DMS53 treated with DMSO at 0.1 percent for 48 hours (cell line): ENCODE measurements around the gene DHCR24.

Source experiments
- DNase-seq: peaks from one replicate; lab custom pipeline; 2025; ENCODE audit not compliant: unreplicated experiment; lab: John Stamatoyannopoulos, UW

The DHCR24 gene

DNA sequence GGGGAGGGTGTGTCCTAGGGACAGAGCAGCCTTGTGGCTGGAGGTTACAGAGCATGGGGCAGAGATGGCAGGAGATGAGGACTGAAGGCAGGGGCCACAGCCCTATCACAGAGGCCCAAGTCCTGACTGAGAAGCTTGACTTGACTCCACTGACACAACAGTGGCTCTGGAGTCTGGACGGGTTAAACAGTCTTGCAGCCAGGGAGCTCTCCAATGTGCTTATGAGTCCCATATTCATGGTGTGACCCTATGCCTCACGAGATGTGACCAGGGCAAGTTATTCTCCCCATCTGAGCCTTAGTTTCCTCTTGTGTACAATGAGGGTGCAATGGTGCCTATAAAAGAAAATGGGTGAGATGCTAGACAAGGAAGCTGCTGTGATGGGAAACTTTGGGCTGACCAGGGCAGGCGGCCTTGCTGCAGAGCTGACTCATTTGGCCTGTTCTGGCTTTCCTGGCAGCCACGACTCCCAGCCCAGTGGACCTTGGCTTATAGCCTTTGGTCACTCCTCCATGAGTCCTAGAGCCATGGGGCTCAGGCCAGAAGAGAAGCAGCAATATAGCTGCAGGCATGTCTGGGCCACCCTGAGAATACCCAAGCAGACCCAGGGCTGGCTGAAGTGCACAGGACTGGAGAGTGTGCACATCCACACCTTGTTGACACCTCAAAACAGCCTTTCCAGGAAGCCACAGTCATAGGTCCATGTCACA lies 83.1 kb downstream of the DHCR24 start:
- no peak for DNase-seq

DNA sequence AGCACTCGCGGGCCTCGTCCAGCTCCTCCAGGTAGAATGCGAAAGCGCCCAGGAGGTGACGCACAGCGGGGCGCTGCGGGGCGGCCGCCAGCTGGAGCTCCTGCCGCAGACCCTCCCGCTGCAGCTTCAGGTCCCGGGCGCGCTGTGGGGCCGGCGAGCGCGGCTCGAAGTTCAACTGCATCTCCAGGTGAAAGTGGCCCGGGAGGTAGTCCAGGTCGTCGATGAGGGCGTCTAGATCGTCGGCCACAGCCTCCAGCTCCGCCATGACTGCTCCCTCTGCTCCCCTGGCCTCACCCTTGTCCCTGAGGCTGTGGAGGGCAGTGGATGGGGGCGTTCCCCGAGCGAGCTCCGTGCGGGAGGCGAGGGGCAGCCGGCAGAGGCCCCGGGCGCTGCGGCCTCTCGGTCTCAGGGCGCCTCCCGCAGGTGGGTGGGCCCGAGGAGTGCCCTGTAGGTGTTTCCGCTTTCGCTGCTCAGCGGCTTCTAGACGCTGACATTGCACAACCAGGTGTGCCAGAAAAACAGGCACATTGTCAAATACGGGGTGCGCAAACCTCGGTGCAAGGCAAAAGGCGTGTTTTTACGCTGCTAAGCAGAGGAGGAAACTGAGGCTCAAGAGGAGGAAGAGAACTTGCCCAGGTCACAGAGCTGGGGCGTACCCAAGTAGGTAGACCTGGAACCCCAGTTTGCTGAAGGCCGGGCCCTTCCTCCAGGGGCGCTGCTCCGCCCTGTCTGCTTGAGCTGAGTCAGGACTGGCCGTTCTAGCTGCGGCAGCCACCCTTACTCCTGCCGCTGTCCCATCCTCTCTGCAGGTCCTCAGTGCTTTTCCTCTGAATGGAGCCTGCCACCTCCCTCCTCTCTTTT lies 85.9 kb downstream of the DHCR24 start, which contains the start of gene TTC22:
Gene TTC22, minus strand, starts transcription at position 425 of the 861 bp plus-strand sequence. Its CDS starts 160 bp downstream, at position 265.
- DNase-seq = peak; percentile 92

DNA sequence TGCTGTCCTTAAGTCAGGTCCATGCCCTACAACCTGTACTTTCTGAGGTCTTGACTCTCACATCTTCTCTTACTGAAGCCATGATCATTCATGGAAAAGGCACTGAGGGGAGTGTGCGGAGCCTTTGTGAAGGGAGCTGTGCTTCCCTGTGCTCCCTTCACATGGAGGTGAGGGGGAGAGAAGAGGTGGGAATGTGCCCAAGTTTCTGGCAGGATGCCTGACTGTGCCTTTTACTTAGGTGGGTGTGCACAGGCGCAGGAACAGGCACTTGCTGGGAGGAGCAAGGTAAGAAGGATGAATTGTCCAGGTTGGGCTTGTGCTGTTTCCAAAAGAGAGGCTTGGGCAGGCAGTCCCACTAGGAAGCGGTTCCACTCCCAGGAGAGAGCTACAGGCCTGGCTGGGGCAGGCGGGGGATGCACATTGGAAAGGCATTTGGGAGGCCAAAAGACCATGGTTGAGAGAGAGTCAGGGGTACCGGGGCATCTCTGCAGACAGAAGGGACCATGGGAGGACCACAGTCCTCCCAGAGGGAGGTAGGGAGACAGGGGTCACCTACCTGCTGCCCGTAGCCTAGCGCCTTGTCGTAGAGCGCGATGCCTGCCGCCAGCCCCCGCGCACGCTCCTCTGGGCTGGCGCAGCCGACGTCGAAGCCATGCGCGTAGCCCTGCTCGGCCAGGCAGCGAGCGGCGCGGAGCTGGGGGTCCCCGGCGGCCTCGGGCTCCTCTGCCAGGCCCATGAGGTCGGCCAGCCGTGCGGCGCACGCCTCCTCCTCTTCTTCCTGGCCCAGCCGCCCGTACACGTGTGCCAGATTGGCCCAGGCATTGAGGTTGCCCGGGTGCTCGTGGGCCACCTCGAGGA lies 86.7 kb downstream of the DHCR24 start:
- no peak for DNase-seq
